ENCODE measurements around the gene TMED5. TPM values are rescaled to one million over a fixed set of nuclear protein-coding genes. Genes with fewer than 3 reads are reported as not detected.

Gene TMED5
- polyA plus RNA-seq, 1 donor from 2014 or later = 22.3 TPM

DNA sequence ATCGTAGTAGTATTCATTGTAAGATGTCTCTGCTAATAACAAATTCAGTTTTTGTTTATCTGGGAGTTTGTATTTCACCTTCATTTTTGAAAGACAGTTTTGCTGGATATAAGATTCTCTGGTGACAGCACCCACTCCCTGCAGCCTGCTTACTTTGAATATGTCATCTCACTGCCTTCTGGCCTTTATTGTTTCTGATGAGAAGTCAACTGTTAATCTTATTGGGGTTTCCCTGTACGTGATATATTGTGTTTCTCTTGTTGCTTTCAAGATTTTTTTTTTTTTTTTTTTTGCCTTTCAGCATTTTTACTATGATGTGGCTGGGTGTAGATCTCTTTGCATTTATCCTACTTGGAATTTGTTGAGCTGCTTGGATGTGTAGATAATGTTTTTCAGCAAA lies 71.9 kb downstream of the TMED5 start:
- H4K20me1 ChIP-seq (ENCODE audit: insufficient read depth) = no peaks in the 10 kb centered on the region

DNA sequence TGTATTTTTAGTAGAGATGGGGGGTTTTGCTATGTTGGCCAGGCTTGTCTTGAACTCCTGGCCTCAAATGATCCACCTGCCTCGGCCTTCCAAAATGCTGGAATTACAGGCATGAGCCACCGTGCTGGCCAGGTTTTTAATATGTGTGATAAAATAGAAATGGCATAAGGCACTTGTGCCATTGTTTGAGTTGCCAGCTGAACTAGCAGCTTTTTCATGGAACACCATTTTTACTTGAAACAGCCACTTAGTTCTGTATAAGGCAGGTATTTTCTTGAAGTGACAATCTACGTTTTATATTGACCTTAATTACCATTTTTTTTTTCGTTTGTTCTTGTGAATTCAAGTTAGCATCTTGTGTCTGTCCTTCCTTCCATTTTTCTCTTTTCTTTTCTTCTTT lies 72.8 kb downstream of the TMED5 start:
- Histone ChIP-seq H2AFZ (ENCODE audit: low read depth, low read length) (no peak overlapping the region), H3K36me3 (ENCODE audit: insufficient read depth, low read length) (no peaks in the 10 kb centered on the region), H3K27ac (ENCODE audit: low read length) (no peak overlapping the region), H4K20me1 (ENCODE audit: insufficient read depth) (no peaks in the 10 kb centered on the region), H3K27me3 (ENCODE audit: insufficient read depth, low read depth, low read length) (no peaks in the 10 kb centered on the region), H3F3A (ENCODE audit: insufficient read depth, low read length, poor library complexity, severe bottlenecking) (no peaks in the 10 kb centered on the region), H3K9me2 (ENCODE audit: insufficient read depth, low read length) (no peaks in the 10 kb centered on the region), H3K79me2 (replicated peaks; ENCODE audit: insufficient read depth, low read length) (peaks cover 93% of the 10 kb centered on the region), H3K4me2 (ENCODE audit: low read length) (no peak overlapping the region), H3K4me3 (ENCODE audit: low read length) (no peak overlapping the region), H3K9me3 (ENCODE audit: low read length) (no peaks in the 10 kb centered on the region), H3K9ac (ENCODE audit: low read length) (no peak overlapping the region)
- TF ChIP-seq, protein P1, sequence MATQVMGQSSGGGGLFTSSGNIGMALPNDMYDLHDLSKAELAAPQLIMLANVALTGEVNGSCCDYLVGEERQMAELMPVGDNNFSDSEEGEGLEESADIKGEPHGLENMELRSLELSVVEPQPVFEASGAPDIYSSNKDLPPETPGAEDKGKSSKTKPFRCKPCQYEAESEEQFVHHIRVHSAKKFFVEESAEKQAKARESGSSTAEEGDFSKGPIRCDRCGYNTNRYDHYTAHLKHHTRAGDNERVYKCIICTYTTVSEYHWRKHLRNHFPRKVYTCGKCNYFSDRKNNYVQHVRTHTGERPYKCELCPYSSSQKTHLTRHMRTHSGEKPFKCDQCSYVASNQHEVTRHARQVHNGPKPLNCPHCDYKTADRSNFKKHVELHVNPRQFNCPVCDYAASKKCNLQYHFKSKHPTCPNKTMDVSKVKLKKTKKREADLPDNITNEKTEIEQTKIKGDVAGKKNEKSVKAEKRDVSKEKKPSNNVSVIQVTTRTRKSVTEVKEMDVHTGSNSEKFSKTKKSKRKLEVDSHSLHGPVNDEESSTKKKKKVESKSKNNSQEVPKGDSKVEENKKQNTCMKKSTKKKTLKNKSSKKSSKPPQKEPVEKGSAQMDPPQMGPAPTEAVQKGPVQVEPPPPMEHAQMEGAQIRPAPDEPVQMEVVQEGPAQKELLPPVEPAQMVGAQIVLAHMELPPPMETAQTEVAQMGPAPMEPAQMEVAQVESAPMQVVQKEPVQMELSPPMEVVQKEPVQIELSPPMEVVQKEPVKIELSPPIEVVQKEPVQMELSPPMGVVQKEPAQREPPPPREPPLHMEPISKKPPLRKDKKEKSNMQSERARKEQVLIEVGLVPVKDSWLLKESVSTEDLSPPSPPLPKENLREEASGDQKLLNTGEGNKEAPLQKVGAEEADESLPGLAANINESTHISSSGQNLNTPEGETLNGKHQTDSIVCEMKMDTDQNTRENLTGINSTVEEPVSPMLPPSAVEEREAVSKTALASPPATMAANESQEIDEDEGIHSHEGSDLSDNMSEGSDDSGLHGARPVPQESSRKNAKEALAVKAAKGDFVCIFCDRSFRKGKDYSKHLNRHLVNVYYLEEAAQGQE (IDR thresholded peaks at IDR 0.05; ENCODE audit: borderline replicate concordance) = no peak
- TF ChIP-seq SMC3 (conservative IDR thresholded peaks at IDR 0.05; ENCODE audit: poor library complexity) (no peak), POLR2AphosphoS5 (IDR thresholded peaks at IDR 0.05) (no peak), RAD21 (conservative IDR thresholded peaks at IDR 0.05) (no peak), EZH2 (IDR thresholded peaks at IDR 0.05; ENCODE audit: borderline replicate concordance, insufficient read depth, low read length, poor library complexity, severe bottlenecking) (no peak), MXI1 (conservative IDR thresholded peaks at IDR 0.05; ENCODE audit: poor library complexity, severe bottlenecking) (no peak), EP300 (conservative IDR thresholded peaks at IDR 0.05; ENCODE audit: poor library complexity, severe bottlenecking) (no peak), TAF1 (IDR thresholded peaks at IDR 0.05; ENCODE audit: low read depth) (no peak)
- TF ChIP-seq, protein P2, sequence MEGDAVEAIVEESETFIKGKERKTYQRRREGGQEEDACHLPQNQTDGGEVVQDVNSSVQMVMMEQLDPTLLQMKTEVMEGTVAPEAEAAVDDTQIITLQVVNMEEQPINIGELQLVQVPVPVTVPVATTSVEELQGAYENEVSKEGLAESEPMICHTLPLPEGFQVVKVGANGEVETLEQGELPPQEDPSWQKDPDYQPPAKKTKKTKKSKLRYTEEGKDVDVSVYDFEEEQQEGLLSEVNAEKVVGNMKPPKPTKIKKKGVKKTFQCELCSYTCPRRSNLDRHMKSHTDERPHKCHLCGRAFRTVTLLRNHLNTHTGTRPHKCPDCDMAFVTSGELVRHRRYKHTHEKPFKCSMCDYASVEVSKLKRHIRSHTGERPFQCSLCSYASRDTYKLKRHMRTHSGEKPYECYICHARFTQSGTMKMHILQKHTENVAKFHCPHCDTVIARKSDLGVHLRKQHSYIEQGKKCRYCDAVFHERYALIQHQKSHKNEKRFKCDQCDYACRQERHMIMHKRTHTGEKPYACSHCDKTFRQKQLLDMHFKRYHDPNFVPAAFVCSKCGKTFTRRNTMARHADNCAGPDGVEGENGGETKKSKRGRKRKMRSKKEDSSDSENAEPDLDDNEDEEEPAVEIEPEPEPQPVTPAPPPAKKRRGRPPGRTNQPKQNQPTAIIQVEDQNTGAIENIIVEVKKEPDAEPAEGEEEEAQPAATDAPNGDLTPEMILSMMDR (IDR thresholded peaks at IDR 0.05; ENCODE audit: poor library complexity, severe bottlenecking) = no peak

More for the DNA sequence above, 71.9 kb downstream of the TMED5 start:
- Histone ChIP-seq H3K9me2 (ENCODE audit: insufficient read depth, low read length) (no peaks in the 10 kb centered on the region), H3K9me3 (ENCODE audit: low read length) (no peaks in the 10 kb centered on the region), H3K9ac (ENCODE audit: low read length) (no peak overlapping the region), H3K27ac (ENCODE audit: low read length) (no peak overlapping the region), H3K4me3 (ENCODE audit: low read length) (no peak overlapping the region), H3F3A (ENCODE audit: insufficient read depth, low read length, poor library complexity, severe bottlenecking) (no peaks in the 10 kb centered on the region), H2AFZ (ENCODE audit: low read depth, low read length) (no peak overlapping the region), H3K4me2 (ENCODE audit: low read length) (no peak overlapping the region), H3K27me3 (ENCODE audit: insufficient read depth, low read depth, low read length) (no peaks in the 10 kb centered on the region), H3K36me3 (ENCODE audit: insufficient read depth, low read length) (no peaks in the 10 kb centered on the region), H3K79me2 (replicated peaks; ENCODE audit: insufficient read depth, low read length) (peaks cover 95% of the 10 kb centered on the region)
- no peak for TF ChIP-seq RAD21 (conservative IDR thresholded peaks at IDR 0.05)
- no peak for TF ChIP-seq EZH2 (IDR thresholded peaks at IDR 0.05; ENCODE audit: borderline replicate concordance, insufficient read depth, low read length, poor library complexity, severe bottlenecking)

DNA sequence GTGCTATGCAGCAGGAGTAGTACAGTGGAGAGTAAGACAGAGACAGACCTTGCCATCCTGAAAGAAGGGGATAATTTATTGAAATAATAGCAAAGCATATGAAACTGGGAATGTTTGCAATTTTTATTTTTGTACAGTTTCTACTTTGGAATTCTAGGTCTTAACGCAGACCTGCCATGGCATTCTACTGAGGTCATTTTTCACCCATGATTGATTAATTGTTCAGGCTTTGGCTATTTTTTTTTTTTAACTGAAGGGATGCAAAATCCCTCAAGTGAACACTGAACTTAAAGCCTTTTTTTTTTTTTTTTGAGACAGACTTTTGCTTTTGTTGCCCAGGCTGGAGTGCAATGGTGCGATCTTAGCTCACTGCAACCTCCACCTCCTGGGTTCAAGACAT lies 74.0 kb downstream of the TMED5 start:
- H3K27ac ChIP-seq (ENCODE audit: low read length) = no peak overlapping the region
- no peaks in the 10 kb centered on the region for H3K9me2 ChIP-seq (ENCODE audit: insufficient read depth, low read length)
- H2AFZ ChIP-seq (ENCODE audit: low read depth, low read length) = no peak overlapping the region
- peaks cover 93% of the 10 kb centered on the region for H3K79me2 ChIP-seq (replicated peaks; ENCODE audit: insufficient read depth, low read length)
- no peaks in the 10 kb centered on the region for H3K36me3 ChIP-seq (ENCODE audit: insufficient read depth, low read length)
- no peak overlapping the region for H3K9ac ChIP-seq (ENCODE audit: low read length)
- TF ChIP-seq, protein P1 (IDR thresholded peaks at IDR 0.05; ENCODE audit: borderline replicate concordance) = no peak
- TF ChIP-seq SMC3 (conservative IDR thresholded peaks at IDR 0.05; ENCODE audit: poor library complexity) = no peak
- TF ChIP-seq EZH2 (IDR thresholded peaks at IDR 0.05; ENCODE audit: borderline replicate concordance, insufficient read depth, low read length, poor library complexity, severe bottlenecking) = no peak
- TF ChIP-seq, protein P2 (IDR thresholded peaks at IDR 0.05; ENCODE audit: poor library complexity, severe bottlenecking) = no peak
- TF ChIP-seq RAD21 (conservative IDR thresholded peaks at IDR 0.05) = no peak
- TF ChIP-seq POLR2AphosphoS5 (IDR thresholded peaks at IDR 0.05) = no peak
- no peak for TF ChIP-seq TAF1 (IDR thresholded peaks at IDR 0.05; ENCODE audit: low read depth)
- TF ChIP-seq MXI1 (conservative IDR thresholded peaks at IDR 0.05; ENCODE audit: poor library complexity, severe bottlenecking) = no peak
- TF ChIP-seq EP300 (conservative IDR thresholded peaks at IDR 0.05; ENCODE audit: poor library complexity, severe bottlenecking) = no peak
- no peaks in the 10 kb centered on the region for H3K27me3 ChIP-seq (ENCODE audit: insufficient read depth, low read depth, low read length)
- H3K4me3 ChIP-seq (ENCODE audit: low read length) = no peak overlapping the region
- H3K9me3 ChIP-seq (ENCODE audit: low read length) = no peaks in the 10 kb centered on the region
- H3K4me2 ChIP-seq (ENCODE audit: low read length) = no peak overlapping the region
- no peaks in the 10 kb centered on the region for H3F3A ChIP-seq (ENCODE audit: insufficient read depth, low read length, poor library complexity, severe bottlenecking)
- H4K20me1 ChIP-seq (ENCODE audit: insufficient read depth) = no peaks in the 10 kb centered on the region
